ENCODE measurements around the gene COL25A1.
"Not testable (repeated sequence)": the region's sequence is repeated elsewhere in the genome, so short reads cannot be mapped to it uniquely, and the experiment has no call there.

The COL25A1 gene

GRCh38 chr4:109163493-109163892 is 139.0 kb downstream of the COL25A1 start:
- DNase-seq, result no peak

GRCh38 chr4:109162759-109163158 is 139.7 kb downstream of the COL25A1 start:
- DNase-seq, result no peak

- no peak for DNase-seq
These were observed 142.0 kb downstream of the COL25A1 start for GRCh38 chr4:109160494-109160893.

GRCh38 chr4:109157696-109158095 is 144.8 kb downstream of the COL25A1 start:
- no peak for DNase-seq

GRCh38 chr4:109157205-109157604 is 145.3 kb downstream of the COL25A1 start:
- no peak for DNase-seq

- no peak for DNase-seq
These were observed 146.1 kb downstream of the COL25A1 start for GRCh38 chr4:109156356-109156755.

- DNase-seq, result no peak
These were observed 146.7 kb downstream of the COL25A1 start for GRCh38 chr4:109155682-109156283.

GRCh38 chr4:109155084-109155483 is 147.4 kb downstream of the COL25A1 start:
- DNase-seq, result no peak

GRCh38 chr4:109154424-109154823 is 148.0 kb downstream of the COL25A1 start:
- no peak for DNase-seq

- no peak for DNase-seq
These were observed 152.6 kb downstream of the COL25A1 start for GRCh38 chr4:109149836-109150235.

GRCh38 chr4:109148577-109149075 is 153.8 kb downstream of the COL25A1 start:
- DNase-seq, result no peak

GRCh38 chr4:109147135-109147534 is 155.3 kb downstream of the COL25A1 start:
- no peak for DNase-seq

- DNase-seq, result no peak
These were observed 156.0 kb downstream of the COL25A1 start for GRCh38 chr4:109146499-109146898.

GRCh38 chr4:109138125-109138524 is 164.3 kb downstream of the COL25A1 start:
- DNase-seq, result not testable (repeated sequence)

- no peak for DNase-seq
These were observed 167.5 kb downstream of the COL25A1 start for GRCh38 chr4:109134921-109135320.

GRCh38 chr4:109134268-109134667 is 168.2 kb downstream of the COL25A1 start:
- no peak for DNase-seq

- no peak for DNase-seq
These were observed 170.9 kb downstream of the COL25A1 start for GRCh38 chr4:109131559-109131958.

- DNase-seq, result no peak
These were observed 173.9 kb downstream of the COL25A1 start for GRCh38 chr4:109128589-109128988.

GRCh38 chr4:109127866-109128265 is 174.6 kb downstream of the COL25A1 start:
- DNase-seq, result no peak

GRCh38 chr4:109126856-109127255 is 175.6 kb downstream of the COL25A1 start:
- no peak for DNase-seq

GRCh38 chr4:109125084-109125483 is 177.4 kb downstream of the COL25A1 start:
- no peak for DNase-seq

GRCh38 chr4:109123951-109124350 is 178.5 kb downstream of the COL25A1 start:
- no peak for DNase-seq

- DNase-seq, result no peak
These were observed 180.9 kb downstream of the COL25A1 start for GRCh38 chr4:109121561-109121960.

GRCh38 chr4:109119852-109120251 is 182.6 kb downstream of the COL25A1 start:
- DNase-seq, result no peak

GRCh38 chr4:109118635-109119034 is 183.8 kb downstream of the COL25A1 start:
- no peak for DNase-seq

Data from NCI-H1436 treated with DMSO at 0.1 percent for 48 hours (cell line).